GM10847 (cell line): Measurements from ENCODE around the gene GUCY2C.

Experiments
- POLR2A ChIP-seq: IDR thresholded peaks from 2 replicates; pipeline ENCODE4 v1.6.1; 2011; ENCODE audit not compliant: insufficient read length; ENCODE audit errors: extremely low read depth

GUCY2C gene

DNA sequence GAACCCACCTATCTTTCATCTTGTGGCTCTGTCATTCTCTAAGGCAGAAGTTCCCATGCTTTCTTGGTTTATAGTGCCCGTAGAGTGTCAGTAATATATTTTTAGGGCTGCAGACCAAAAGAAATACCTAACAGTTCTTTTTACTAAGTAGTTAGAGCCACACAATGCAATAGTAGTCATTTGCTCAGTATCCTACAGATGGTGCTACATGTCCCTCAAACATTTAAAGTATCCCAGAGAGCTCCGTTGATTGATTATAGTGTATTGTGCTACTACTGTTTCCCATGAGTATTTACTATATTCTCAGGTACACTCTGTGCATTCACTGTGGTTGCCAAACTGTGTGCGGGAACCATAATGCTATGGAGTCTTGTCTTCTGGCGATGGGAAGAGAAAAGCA lies 124.0 kb downstream of the GUCY2C start:
- TF ChIP-seq POLR2A: no peak

DNA sequence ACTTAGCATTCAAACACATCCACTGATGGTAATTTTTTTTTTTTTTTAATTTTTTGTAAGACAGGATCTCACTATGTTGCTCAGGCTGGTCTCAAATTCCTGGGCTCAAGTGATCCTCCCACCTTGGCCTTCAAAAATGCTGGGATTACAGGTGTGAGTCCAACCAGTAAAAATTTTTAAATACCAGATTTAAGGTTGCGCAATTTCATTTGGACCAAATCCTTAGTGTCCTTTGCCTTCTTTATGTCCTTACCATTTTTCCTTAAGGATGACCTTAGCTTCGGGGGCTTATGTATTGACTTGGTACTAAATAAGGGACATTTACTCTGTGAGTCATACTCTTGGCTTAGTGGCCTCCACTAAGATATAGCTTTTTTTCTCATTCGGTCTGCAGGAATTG lies 124.6 kb downstream of the GUCY2C start:
- no peak for TF ChIP-seq POLR2A

DNA sequence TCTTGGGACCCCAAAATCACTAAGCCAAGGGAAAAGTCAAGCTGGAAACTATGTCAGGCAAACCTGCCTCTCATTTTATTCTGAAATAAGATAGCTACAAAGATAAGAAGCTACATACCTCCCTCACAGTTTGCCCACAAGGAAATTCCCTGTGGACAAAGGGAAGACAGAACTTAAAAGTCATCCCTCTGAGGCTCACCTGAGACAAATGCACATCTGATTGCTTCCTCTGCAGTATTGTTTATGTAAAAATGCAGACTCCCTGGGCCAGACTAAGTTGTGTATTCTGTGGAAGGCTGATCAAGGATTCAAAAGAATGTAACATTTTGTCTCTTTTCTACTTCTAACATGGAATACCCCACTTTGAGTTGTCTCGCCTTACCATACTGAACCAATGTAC lies 126.2 kb downstream of the GUCY2C start:
- no peak for TF ChIP-seq POLR2A

DNA sequence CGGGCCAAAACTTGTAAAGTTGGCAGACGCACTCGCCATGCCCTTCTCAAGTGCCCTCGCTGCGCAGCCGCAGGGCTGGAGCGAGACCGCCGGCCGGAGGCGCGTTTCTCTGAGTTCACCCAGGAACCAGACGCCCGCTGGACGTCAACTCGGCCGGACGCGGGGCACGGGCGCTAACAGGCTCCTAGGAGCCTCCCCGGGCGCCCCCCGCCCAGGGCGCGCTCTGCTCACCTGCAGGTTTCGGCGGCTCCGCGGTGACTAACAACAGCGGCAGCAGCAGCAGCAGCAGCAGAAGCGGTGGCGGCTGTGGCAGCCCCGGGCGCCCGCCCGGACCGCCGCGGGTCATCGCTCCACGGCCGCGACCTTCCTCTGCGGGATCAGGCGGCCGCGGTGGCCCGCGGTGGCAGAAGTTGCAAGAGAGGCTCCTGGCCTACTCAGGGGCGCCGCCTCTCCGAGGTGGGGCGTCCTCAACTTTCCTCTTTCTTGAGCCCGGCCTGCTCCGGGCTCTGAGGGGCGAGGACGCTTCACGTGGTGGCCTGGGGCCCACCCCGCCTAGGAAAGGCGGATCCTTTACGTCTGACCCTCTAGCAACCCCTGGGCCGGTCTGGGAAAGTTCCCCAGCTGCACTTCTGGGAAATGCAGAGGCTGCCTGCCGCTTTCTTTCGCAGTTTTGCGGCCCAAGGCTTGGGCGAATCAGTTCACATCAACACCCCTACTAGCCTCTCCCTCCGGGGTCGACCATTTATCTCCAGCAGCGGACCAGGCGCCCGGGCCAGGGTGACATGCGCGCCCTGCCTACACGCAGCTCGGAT lies 128.8 kb downstream of the GUCY2C start, which contains the start of gene PLBD1:
Gene PLBD1 (minus strand): TSS at position 533 of the 812 bp plus-strand sequence. CDS start 187 bp downstream, at position 346.
- TF ChIP-seq POLR2A: no peak

DNA sequence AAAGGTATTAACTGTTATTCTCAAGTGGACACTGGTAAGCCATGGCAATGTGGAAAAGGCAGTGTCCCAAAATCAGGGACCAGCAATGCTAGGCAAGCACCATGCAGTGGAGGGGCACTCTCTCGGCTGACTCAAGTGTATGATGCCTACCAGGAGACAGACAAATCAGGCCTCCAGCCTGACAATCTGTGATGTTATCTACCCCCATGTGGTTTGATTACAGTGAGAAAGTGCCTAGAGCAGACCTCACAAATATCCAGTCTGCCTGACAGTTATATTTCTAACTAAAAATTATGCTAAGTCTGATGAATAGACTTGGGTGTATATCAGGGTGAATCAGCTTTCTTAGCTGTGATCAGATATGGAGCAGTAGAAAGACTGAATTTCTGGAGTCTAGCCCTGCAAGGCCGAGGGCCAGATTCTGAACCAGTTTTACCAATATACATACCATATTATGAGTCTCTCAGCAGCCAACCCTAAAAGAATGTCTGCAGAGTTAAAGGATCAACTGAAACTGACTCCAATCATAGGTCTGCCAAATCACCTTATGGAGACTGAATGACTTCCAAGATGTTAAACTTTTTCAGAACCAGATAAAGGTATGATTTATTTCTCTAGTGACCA lies 132.0 kb downstream of the GUCY2C start:
- TF ChIP-seq POLR2A: no peak

DNA sequence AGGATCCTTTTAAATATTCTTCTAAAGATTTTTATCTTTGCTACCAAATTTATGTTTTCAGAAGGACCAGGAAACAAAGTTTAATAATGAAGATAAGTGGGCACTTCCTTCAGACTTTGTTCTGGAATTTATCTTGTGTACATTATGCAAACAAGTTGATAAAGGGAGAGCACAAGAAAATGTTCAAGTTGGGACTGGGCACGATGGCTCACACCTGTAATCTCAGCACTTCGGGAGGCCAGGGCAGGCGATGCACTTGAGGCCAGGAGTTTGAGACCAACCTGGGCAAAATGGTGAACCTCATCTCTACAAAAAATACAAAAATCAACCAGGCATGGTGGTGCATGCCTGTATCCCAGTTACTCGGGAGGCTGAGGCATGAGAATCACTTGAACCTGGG lies 133.4 kb downstream of the GUCY2C start:
- TF ChIP-seq POLR2A: no peak
